GM12874 (cell line): ENCODE measurements around the gene UNKL.
A peak's percentile ranks its signal among the peaks of the same experiment; 100 is the strongest.

ENCODE experiments used
- CTCF ChIP-seq: IDR thresholded peaks from 2 replicates; pipeline ENCODE4 v1.5.1; 2011; ENCODE audit warnings: low read depth, mild to moderate bottlenecking, control low read depth, low read length, moderate library complexity; ENCODE audit not compliant: insufficient read depth

The UNKL gene

GRCh38 chr16:1383556-1383955 is 30.9 kb downstream of the UNKL start:
- TF ChIP-seq CTCF: no peak

- TF ChIP-seq CTCF: no peak
Measured at GRCh38 chr16:1381612-1382406, 32.7 kb downstream of the UNKL start.

GRCh38 chr16:1380195-1380594 is 34.3 kb downstream of the UNKL start:
- TF ChIP-seq CTCF: no peak

- TF ChIP-seq CTCF: 0 out of 2 replicates have a peak, but pooled peaks have one; percentile 14
Measured at GRCh38 chr16:1379304-1380076, 35.0 kb downstream of the UNKL start.

GRCh38 chr16:1378804-1379303 is 35.6 kb downstream of the UNKL start:
- no peak for TF ChIP-seq CTCF

GRCh38 chr16:1378087-1378803 is 36.3 kb downstream of the UNKL start:
- TF ChIP-seq CTCF: no peak

GRCh38 chr16:1377406-1378010 is 37.0 kb downstream of the UNKL start:
- TF ChIP-seq CTCF: no peak
